DOHH2 (cell line): ENCODE results near the gene PHF11.

Experiments
- CTCF ChIP-seq: fragments of 200-600 bp; sonication (generic); IDR thresholded peaks from one replicate; pipeline ENCODE4 v1.5.1; 2014; ENCODE audit warnings: antibody characterized with exemption, mild to moderate bottlenecking, low read depth, low read length; ENCODE audit not compliant: poor library complexity, severe bottlenecking
- EZH2phosphoT487 ChIP-seq: fragments of 200-600 bp; sonication (generic); IDR thresholded peaks from 2 replicates; pipeline ENCODE4 v1.6.1; 2017; ENCODE audit warnings: borderline replicate concordance, mild to moderate bottlenecking, antibody characterized with exemption, low read length, moderate library complexity, mixed read lengths

- TF ChIP-seq CTCF (no peak), EZH2phosphoT487 (no peak)
Observed at GRCh38 chr13:49527123-49527522, 31.4 kb downstream of the PHF11 start.
